IMR-90 (cell line): ENCODE results near the gene GDPD5. TPM values are rescaled to one million over a fixed set of nuclear protein-coding genes. Genes with fewer than 3 reads are reported as not detected.

Experiments used
- ATAC-seq: fragments of 200-7000 bp; cut with Tn5 transposase; 2 replicates; pipeline ENCODE4 v1.9.1; 2020; ENCODE audit warnings: low read depth, mild to moderate bottlenecking, moderate library complexity
- BruUV-seq: library from RNA; stranded (reverse); fragments of 400-500 nt; replicated peaks from 2 replicates; lab custom pipeline; 2021; lab: Mats Ljungman, UMichigan
- CTCF ChIA-PET: fragments of 300-600 bp; formaldehyde crosslinking; extraction: SDS; loops from one replicate; lab custom pipeline; 2021; ENCODE audit warnings: antibody characterized with exemption; lab: Yijun Ruan, JAX
- POLR2A ChIA-PET: fragments of 300-600 bp; sonication (Branson Sonifier 250); formaldehyde crosslinking; loops from one replicate; lab custom pipeline; 2022; ENCODE audit warnings: antibody characterized with exemption; ENCODE audit not compliant: unreplicated experiment; lab: Charles Lee
- DNase-seq: peaks from one replicate; pipeline ENCODE4 v3.0.0; 2013
- H2AFZ ChIP-seq: replicated peaks from 2 replicates; pipeline ENCODE3; 2013; ENCODE audit warnings: low read length, mild to moderate bottlenecking; ENCODE audit not compliant: poor library complexity
- H2AK5ac ChIP-seq: 2 replicates; pipeline ENCODE4 v1.6.1; 2013; ENCODE audit warnings: low read depth, low read length, inconsistent platforms
- H2AK9ac ChIP-seq: replicated peaks from 2 replicates; pipeline ENCODE3; 2013; ENCODE audit warnings: mild to moderate bottlenecking, low read depth, low read length, moderate library complexity; ENCODE audit not compliant: poor library complexity
- H2BK120ac ChIP-seq: 2 replicates; pipeline ENCODE4 v1.6.1; 2013; ENCODE audit warnings: low read depth, low read length, inconsistent platforms
- H2BK15ac ChIP-seq: 3 replicates; pipeline ENCODE4 v1.6.1; 2013; ENCODE audit warnings: low read depth, low read length, inconsistent platforms
- H2BK20ac ChIP-seq: 2 replicates; pipeline ENCODE4 v1.6.1; 2013; ENCODE audit warnings: low read depth, mild to moderate bottlenecking, inconsistent platforms, low read length, moderate library complexity
- H2BK5ac ChIP-seq: 2 replicates; pipeline ENCODE4 v1.6.1; 2013; ENCODE audit warnings: mild to moderate bottlenecking, low read depth, low read length, inconsistent platforms; ENCODE audit not compliant: poor library complexity, severe bottlenecking
- H3K14ac ChIP-seq: replicated peaks from 2 replicates; pipeline ENCODE4 v1.6.1; 2013; ENCODE audit warnings: low read depth, low read length, inconsistent platforms
- H3K18ac ChIP-seq: 2 replicates; pipeline ENCODE4 v1.6.1; 2013; ENCODE audit warnings: low read depth, low read length, control low read depth
- H3K23ac ChIP-seq: 2 replicates; pipeline ENCODE4 v1.6.1; 2013; ENCODE audit warnings: low read depth, low read length, inconsistent platforms
- H3K27ac ChIP-seq: 2 replicates; pipeline ENCODE4 v1.5.1; 2013; ENCODE audit warnings: mild to moderate bottlenecking, control low read depth, low read length; ENCODE audit not compliant: insufficient read depth
- H3K27me3 ChIP-seq: 2 replicates; pipeline ENCODE4 v1.6.1; 2013; ENCODE audit warnings: low read length; ENCODE audit not compliant: control insufficient read depth, insufficient read depth
- H3K36me3 ChIP-seq: 2 replicates; pipeline ENCODE4 v1.6.1; 2013; ENCODE audit warnings: low read length, mixed read lengths; ENCODE audit not compliant: control insufficient read depth, insufficient read depth
- H3K4ac ChIP-seq: 2 replicates; pipeline ENCODE4 v1.6.1; 2013; ENCODE audit warnings: low read depth, low read length, inconsistent platforms
- H3K4me1 ChIP-seq: 2 replicates; pipeline ENCODE4 v1.6.1; 2013; ENCODE audit warnings: low read length, mixed read lengths; ENCODE audit not compliant: control insufficient read depth, insufficient read depth
- H3K4me2 ChIP-seq: 2 replicates; pipeline ENCODE4 v1.6.1; 2013; ENCODE audit warnings: low read depth, mild to moderate bottlenecking, control low read depth, low read length, moderate library complexity
- H3K4me3 ChIP-seq: 2 replicates; pipeline ENCODE4 v1.5.1; 2013; ENCODE audit warnings: low read depth, mild to moderate bottlenecking, control low read depth, low read length, moderate library complexity; ENCODE audit not compliant: insufficient read depth
- H3K56ac ChIP-seq: 2 replicates; pipeline ENCODE4 v1.6.1; 2013; ENCODE audit warnings: low read length, inconsistent platforms; ENCODE audit not compliant: insufficient read depth; ENCODE audit errors: extremely low read depth
- H3K79me1 ChIP-seq, 2 experiments: 2 replicates each; pipeline ENCODE4 v1.6.1; 2013; ENCODE audit warnings: low read length in 2 of 2, inconsistent platforms in 1 of 2, low read depth in 1 of 2
- H3K9ac ChIP-seq: 2 replicates; pipeline ENCODE4 v1.6.1; 2013; ENCODE audit warnings: low read depth, low read length, control low read depth
- H3K9me1 ChIP-seq: 2 replicates; pipeline ENCODE4 v1.6.1; 2013; ENCODE audit warnings: low read length, inconsistent platforms; ENCODE audit not compliant: insufficient read depth
- H3K9me3 ChIP-seq: 2 replicates; pipeline ENCODE4 v1.6.1; 2013; ENCODE audit warnings: low read length; ENCODE audit not compliant: control insufficient read depth, insufficient read depth
- H4K20me1 ChIP-seq: 2 replicates; pipeline ENCODE4 v1.6.1; 2013; ENCODE audit warnings: low read length, inconsistent platforms; ENCODE audit not compliant: insufficient read depth
- H4K5ac ChIP-seq: 2 replicates; pipeline ENCODE4 v1.6.1; 2013; ENCODE audit warnings: mild to moderate bottlenecking, low read depth, low read length, control low read depth
- H4K8ac ChIP-seq, 2 experiments: 2 replicates each; pipeline ENCODE4 v1.6.1; 2013; ENCODE audit warnings: low read depth in 2 of 2, low read length in 2 of 2, control low read depth in 1 of 2, inconsistent platforms in 1 of 2
- H4K91ac ChIP-seq: 2 replicates; pipeline ENCODE4 v1.6.1; 2013; ENCODE audit warnings: low read depth, low read length, inconsistent platforms; ENCODE audit not compliant: insufficient read depth
- MAFK ChIP-seq: IDR thresholded peaks from 2 replicates; pipeline ENCODE4 v1.6.1; 2012; ENCODE audit warnings: low read depth, low read length, improper control_type of control experiment
- MAZ ChIP-seq: IDR thresholded peaks from 2 replicates; pipeline ENCODE4 v1.6.1; 2012; ENCODE audit warnings: low read depth, mild to moderate bottlenecking, low read length, improper control_type of control experiment, moderate library complexity, borderline replicate concordance
- POLR2A ChIP-seq: IDR thresholded peaks from 2 replicates; pipeline ENCODE4 v1.6.1; 2012; ENCODE audit warnings: mild to moderate bottlenecking, low read depth, low read length
- SMC3 ChIP-seq: fragments of 150-350 bp; IDR thresholded peaks from 2 replicates; pipeline ENCODE4 v1.6.1; 2016; ENCODE audit warnings: low read depth, mild to moderate bottlenecking, antibody characterized with exemption, low read length, moderate library complexity
- WGBS, 2 experiments: methylation state at CpG; one replicate each; pipeline versions ENCODE4 v1.1.5 to v1.1.7; 2013; ENCODE audit warnings: missing lambda C conversion rate in 2 of 2; ENCODE audit not compliant: insufficient read length in 1 of 2; ENCODE audit errors: extremely low coverage in 2 of 2; 5-methylcytosine and 5-hydroxymethylcytosine counted together
- dilution Hi-C: fragments of 300-500 bp; cut with HindIII; formaldehyde crosslinking; loops from one replicate; pipeline ENCODE4 v1.14.3; 2018; ENCODE audit warnings: low sequenced_read_pairs; ENCODE audit not compliant: unreplicated experiment
- in situ Hi-C: fragments of 300-500 bp; cut with MboI; formaldehyde crosslinking; loops from 3 replicates; pipeline ENCODE4 v1.14.3; 2019; ENCODE audit warnings: low sequenced_read_pairs, inconsistent platforms, mixed read lengths
- intact Hi-C: fragments of 100-400 bp; cut with micrococcal nuclease; formaldehyde crosslinking; loops from 2 replicates; pipeline ENCODE4 v1.10.0; 2022
- polyA plus RNA-seq, 3 experiments: library from polyadenylated mRNA; depleted of rRNA; stranded (reverse); fragments of >200 nt; gene quantifications; 2 replicates each; pipeline ENCODE4 v1.2.3, GENCODE V29; 2012; ENCODE audit warnings: low replicate concordance in 1 of 3
- total RNA-seq: library from RNA; depleted of rRNA; stranded (reverse); fragments of >200 nt; gene quantifications from 2 replicates; pipeline ENCODE4 v1.2.3, GENCODE V29; 2012
- TF ChIP-seq, protein P1 (sequence below): fragments of 150-350 bp; IDR thresholded peaks from 2 replicates; pipeline ENCODE4 v1.6.1; 2016; ENCODE audit warnings: low read depth, mild to moderate bottlenecking, low read length, moderate library complexity, borderline replicate concordance

The GDPD5 gene
- total and polyA plus RNA-seq, 2 of the 4 experiments (the other 2 are of a cell fraction): 2.0 to 7.9 TPM

GRCh38 chr11:75562836-75563484, 37.2 kb upstream of the GDPD5 start (continued):
- TF ChIP-seq MAFK (no peak), SMC3 (no peak)

GRCh38 chr11:75562048-75562835, 36.5 kb upstream of the GDPD5 start, which contains the start of gene SERPINH1:
SERPINH1 (plus strand) TSS chr11:75562253; CDS start chr11:75566350, 4,097 bp downstream.
- peak within 1 kb of the TSS; percentile 61 for H3K4me3 ChIP-seq
- POLR2A ChIA-PET: interaction anchor here (0.5 to 2.3 kb wide), 5 partner anchors 9 to 766 kb away, joined by 3 to 18 read pairs (median 5); no protein-coding TSS in a partner anchor
- peaks cover 47% of the 10 kb centered on the region for H3K4me1 ChIP-seq
- H2AK9ac ChIP-seq: peak within 1 kb of the TSS; percentile 97
- H3K9ac ChIP-seq: peak within 1 kb of the TSS; percentile 95
- peak within 1 kb of the TSS; percentile 85 for H2BK20ac ChIP-seq
- no peaks in the 10 kb centered on the region for H3K9me3 ChIP-seq
- TF ChIP-seq, protein P1, sequence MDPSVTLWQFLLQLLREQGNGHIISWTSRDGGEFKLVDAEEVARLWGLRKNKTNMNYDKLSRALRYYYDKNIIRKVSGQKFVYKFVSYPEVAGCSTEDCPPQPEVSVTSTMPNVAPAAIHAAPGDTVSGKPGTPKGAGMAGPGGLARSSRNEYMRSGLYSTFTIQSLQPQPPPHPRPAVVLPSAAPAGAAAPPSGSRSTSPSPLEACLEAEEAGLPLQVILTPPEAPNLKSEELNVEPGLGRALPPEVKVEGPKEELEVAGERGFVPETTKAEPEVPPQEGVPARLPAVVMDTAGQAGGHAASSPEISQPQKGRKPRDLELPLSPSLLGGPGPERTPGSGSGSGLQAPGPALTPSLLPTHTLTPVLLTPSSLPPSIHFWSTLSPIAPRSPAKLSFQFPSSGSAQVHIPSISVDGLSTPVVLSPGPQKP: no peak
- TF ChIP-seq POLR2A (peak; percentile 94), MAZ (peak; percentile 76; the same call in 1 of the 2 replicates)
- H2BK15ac ChIP-seq: peak within 1 kb of the TSS; percentile 53; the same call in 2 of the 3 replicates
- 0% methylated on average over 27 of the region's 51 CpGs; no CpG with 5 or more reads in 1 of the 2 experiments for WGBS, 2 experiments
- H2BK120ac ChIP-seq: peak within 1 kb of the TSS; percentile 92
- peak within 1 kb of the TSS; percentile 91 for H3K18ac ChIP-seq
- peak within 1 kb of the TSS; percentile 98 for H3K56ac ChIP-seq
- H3K79me1 ChIP-seq: peaks cover 4 to 57% of the 10 kb centered on the region in 2 experiments; a peak in 3 of 4 replicates
- peaks cover 21% of the 10 kb centered on the region for H3K9me1 ChIP-seq
- peak within 1 kb of the TSS; percentile 88 for H2AK5ac ChIP-seq
- peak within 1 kb of the TSS; percentile 94 to 96 for H4K8ac ChIP-seq
- H3K4me2 ChIP-seq: peak within 1 kb of the TSS; percentile 93
- peak within 1 kb of the TSS; percentile 99 for H3K4ac ChIP-seq
- H3K23ac ChIP-seq: peak within 1 kb of the TSS; percentile 95
- in situ Hi-C loops (no loop called here), dilution Hi-C loops (no loop called here), intact Hi-C loops (loop anchor here (2.0 kb wide), 1 partner anchor 35 kb away; no protein-coding TSS in a partner anchor)
- H2BK5ac ChIP-seq: peak within 1 kb of the TSS; percentile 76
- H2AFZ ChIP-seq: peak within 1 kb of the TSS; percentile 87
- peak; percentile 84 for DNase-seq
- no TSS peak for BruUV-seq
- H3K27me3 ChIP-seq: no peaks in the 10 kb centered on the region
- CTCF ChIA-PET: interaction anchor here (0.7 to 0.9 kb wide), 2 partner anchors 8 to 13 kb away, joined by 3 read pairs; no protein-coding TSS in a partner anchor
- H4K5ac ChIP-seq: peak within 1 kb of the TSS; percentile 79
- peaks cover 27% of the 10 kb centered on the region for H3K36me3 ChIP-seq
- H4K91ac ChIP-seq: peak within 1 kb of the TSS; percentile 91
- peak within 1 kb of the TSS; percentile 92 for H3K14ac ChIP-seq
- H4K20me1 ChIP-seq: peaks cover 50% of the 10 kb centered on the region
- peak; percentile 30 for ATAC-seq
- H3K27ac ChIP-seq: peak within 1 kb of the TSS; percentile 96
